HepG2 (cell line): Measurements from ENCODE around the gene ASAP2. TPM values are rescaled to one million over a fixed set of nuclear protein-coding genes. Genes with fewer than 3 reads are reported as not detected.

Experiments used
- ARNT2 ChIP-seq: sonication (generic); formaldehyde crosslinking; IDR thresholded peaks from 2 replicates; pipeline ENCODE4 v1.8.0; 2022; ENCODE audit warnings: mild to moderate bottlenecking, low read depth, missing genetic modification reagents, moderate library complexity
- CBFB ChIP-seq: sonication (generic); formaldehyde crosslinking; IDR thresholded peaks from 2 replicates; pipeline ENCODE4 v1.4.0; 2020; ENCODE audit warnings: missing genetic modification reagents
- CEBPB ChIP-seq: IDR thresholded peaks from 2 replicates; pipeline ENCODE4 v1.6.1; 2011; ENCODE audit warnings: low read depth, low read length, improper control_type of control experiment, borderline replicate concordance
- CEBPG ChIP-seq: IDR thresholded peaks from 2 replicates; pipeline ENCODE4 v1.6.1; 2016
- ELF4 ChIP-seq: sonication (generic); formaldehyde crosslinking; IDR thresholded peaks from 2 replicates; pipeline ENCODE4 v1.5.0; 2020; ENCODE audit warnings: missing genetic modification reagents, mild to moderate bottlenecking, moderate library complexity, borderline replicate concordance
- ETV5 ChIP-seq: IDR thresholded peaks from 2 replicates; pipeline ENCODE4 v1.6.1; 2018; ENCODE audit warnings: missing biosample characterization, missing genetic modification reagents, inconsistent platforms, borderline replicate concordance
- FOXP1 ChIP-seq, 2 experiments: fragments of 450-650 bp in 1 of 2; IDR thresholded peaks; 2 replicates each; pipeline ENCODE4 v1.6.1; 2017 to 2018; ENCODE audit warnings: antibody characterized with exemption in 1 of 2
- HHEX ChIP-seq: IDR thresholded peaks from 2 replicates; pipeline ENCODE4 v1.6.1; 2016; ENCODE audit warnings: control low read depth
- IRF2 ChIP-seq: IDR thresholded peaks from 2 replicates; pipeline ENCODE4 v1.6.1; 2018; ENCODE audit warnings: missing genetic modification reagents, missing compliant biosample characterization
- NFKB2 ChIP-seq: sonication (generic); formaldehyde crosslinking; IDR thresholded peaks from 2 replicates; pipeline ENCODE4 v1.4.0; 2020; ENCODE audit warnings: missing genetic modification reagents, borderline replicate concordance
- TOPORS ChIP-seq: sonication (generic); formaldehyde crosslinking; IDR thresholded peaks from 2 replicates; pipeline ENCODE4 v1.8.0; 2023; ENCODE audit warnings: mild to moderate bottlenecking, missing genetic modification reagents
- ZNF205 ChIP-seq: IDR thresholded peaks from 2 replicates; pipeline ENCODE4 v1.6.1; 2018; ENCODE audit warnings: missing biosample characterization, missing genetic modification reagents
- ZNF264 ChIP-seq: sonication (generic); formaldehyde crosslinking; IDR thresholded peaks from 2 replicates; pipeline ENCODE4 v1.4.0; 2020; ENCODE audit warnings: missing genetic modification reagents
- ZZZ3 ChIP-seq: sonication (generic); formaldehyde crosslinking; IDR thresholded peaks from 2 replicates; pipeline ENCODE4 v1.4.0; 2020; ENCODE audit warnings: missing genetic modification reagents, mild to moderate bottlenecking, borderline replicate concordance
- polyA plus RNA-seq, 8 experiments: library from polyadenylated mRNA; depleted of rRNA in 3 of 8; stranded (reverse) in 7 of 8; unstranded in 1 of 8; fragments of >200 nt; fragmentation: Illumina TruSeq in 4 of 8; extraction: Trizol in 4 of 8; gene quantifications; 2 replicates each; pipeline versions ENCODE4 v1.2.1 to v1.2.3, GENCODE V29; 2011 to 2016; ENCODE audit warnings: low read depth in 4 of 8, missing spikeins in 1 of 8, mixed read lengths in 1 of 8; ENCODE audit not compliant: insufficient read depth in 1 of 8
- total RNA-seq, 5 experiments: library from RNA; depleted of rRNA; stranded (reverse); fragments of >200 nt; fragmentation: Illumina TruSeq; extraction: Trizol; gene quantifications; 2 replicates each; pipeline ENCODE4 v1.2.3, GENCODE V29; 2016; ENCODE audit warnings: low read depth in 1 of 5
- TF ChIP-seq, protein P1 (sequence below): sonication (generic); formaldehyde crosslinking; IDR thresholded peaks from 2 replicates; pipeline ENCODE4 v1.8.0; 2022; ENCODE audit warnings: missing genetic modification reagents, mild to moderate bottlenecking, borderline replicate concordance
- TF ChIP-seq, protein P2 (sequence below): sonication (generic); formaldehyde crosslinking; IDR thresholded peaks from 2 replicates; pipeline ENCODE4 v1.4.0; 2020; ENCODE audit warnings: missing genetic modification reagents, borderline replicate concordance
- TF ChIP-seq, protein P3 (sequence below): IDR thresholded peaks from 2 replicates; pipeline ENCODE4 v1.6.1; 2016; ENCODE audit warnings: missing genetic modification reagents, missing compliant biosample characterization
- TF ChIP-seq, protein P4 (sequence below): sonication (generic); formaldehyde crosslinking; IDR thresholded peaks from 2 replicates; pipeline ENCODE4 v1.4.0; 2020; ENCODE audit warnings: missing genetic modification reagents

Gene ASAP2
- total and polyA plus RNA-seq, 2 of the 13 experiments (the other 11 are each of a cell fraction or from before 2014, with no cell fraction given): 7.3 to 22.3 TPM

DNA sequence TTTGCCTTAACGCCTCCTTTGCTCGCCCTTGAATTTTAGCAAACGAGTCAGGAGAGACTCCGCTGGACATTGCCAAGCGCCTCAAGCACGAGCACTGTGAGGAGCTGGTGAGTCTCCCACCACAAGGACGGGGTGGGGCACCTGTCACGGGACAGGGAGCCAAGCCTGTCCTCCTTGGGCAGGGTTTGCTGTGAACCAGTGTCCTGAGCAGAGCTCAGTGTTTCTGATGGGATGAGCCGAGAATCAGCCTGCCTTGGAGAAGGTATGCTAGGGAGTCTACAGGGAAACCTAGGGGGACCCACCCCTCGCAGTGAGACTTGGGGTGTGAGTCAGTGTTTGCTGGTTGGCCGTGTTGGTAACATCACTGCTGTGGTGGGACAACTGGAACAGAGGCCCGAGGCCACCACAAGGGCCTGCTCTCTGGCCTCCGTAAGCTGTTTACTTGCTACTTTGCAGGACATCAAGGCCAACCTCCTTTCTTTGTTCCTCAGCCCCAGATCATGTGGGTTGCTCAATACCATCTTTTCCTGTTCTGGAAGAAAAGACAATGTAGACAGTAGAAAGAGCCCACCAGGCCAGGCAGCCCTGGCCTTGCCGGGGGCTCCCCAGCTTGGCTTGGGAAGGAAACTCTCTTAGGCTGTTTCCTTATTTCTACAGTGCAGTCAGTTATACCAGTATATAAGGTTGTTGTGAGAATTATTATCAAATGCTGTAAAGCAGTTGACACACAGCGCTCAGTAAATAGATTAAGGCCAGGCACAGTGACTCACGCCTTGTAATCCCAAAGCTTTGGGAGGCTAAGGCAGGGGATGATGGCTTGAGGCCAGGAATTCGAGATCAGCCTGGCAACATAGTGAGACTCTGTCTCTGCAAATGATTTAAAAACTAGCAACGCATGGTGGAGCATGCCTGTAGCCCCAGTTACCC, 174.4 kb downstream of the ASAP2 start (continued):
- TF ChIP-seq CEBPG (CRISPR knock-in tag): peak; percentile 93
- TF ChIP-seq NFKB2 (CRISPR knock-in tag): no peak
- TF ChIP-seq IRF2 (CRISPR knock-in tag): 0 out of 2 replicates have a peak, but pooled peaks have one; percentile 13
- TF ChIP-seq ARNT2 (CRISPR knock-in tag): peak; percentile 59; the same call in 1 of the 2 replicates
- TF ChIP-seq, protein P1, sequence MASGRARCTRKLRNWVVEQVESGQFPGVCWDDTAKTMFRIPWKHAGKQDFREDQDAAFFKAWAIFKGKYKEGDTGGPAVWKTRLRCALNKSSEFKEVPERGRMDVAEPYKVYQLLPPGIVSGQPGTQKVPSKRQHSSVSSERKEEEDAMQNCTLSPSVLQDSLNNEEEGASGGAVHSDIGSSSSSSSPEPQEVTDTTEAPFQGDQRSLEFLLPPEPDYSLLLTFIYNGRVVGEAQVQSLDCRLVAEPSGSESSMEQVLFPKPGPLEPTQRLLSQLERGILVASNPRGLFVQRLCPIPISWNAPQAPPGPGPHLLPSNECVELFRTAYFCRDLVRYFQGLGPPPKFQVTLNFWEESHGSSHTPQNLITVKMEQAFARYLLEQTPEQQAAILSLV (CRISPR knock-in tag): 0 out of 2 replicates have a peak, but pooled peaks have one; percentile 41
- TF ChIP-seq, protein P2, sequence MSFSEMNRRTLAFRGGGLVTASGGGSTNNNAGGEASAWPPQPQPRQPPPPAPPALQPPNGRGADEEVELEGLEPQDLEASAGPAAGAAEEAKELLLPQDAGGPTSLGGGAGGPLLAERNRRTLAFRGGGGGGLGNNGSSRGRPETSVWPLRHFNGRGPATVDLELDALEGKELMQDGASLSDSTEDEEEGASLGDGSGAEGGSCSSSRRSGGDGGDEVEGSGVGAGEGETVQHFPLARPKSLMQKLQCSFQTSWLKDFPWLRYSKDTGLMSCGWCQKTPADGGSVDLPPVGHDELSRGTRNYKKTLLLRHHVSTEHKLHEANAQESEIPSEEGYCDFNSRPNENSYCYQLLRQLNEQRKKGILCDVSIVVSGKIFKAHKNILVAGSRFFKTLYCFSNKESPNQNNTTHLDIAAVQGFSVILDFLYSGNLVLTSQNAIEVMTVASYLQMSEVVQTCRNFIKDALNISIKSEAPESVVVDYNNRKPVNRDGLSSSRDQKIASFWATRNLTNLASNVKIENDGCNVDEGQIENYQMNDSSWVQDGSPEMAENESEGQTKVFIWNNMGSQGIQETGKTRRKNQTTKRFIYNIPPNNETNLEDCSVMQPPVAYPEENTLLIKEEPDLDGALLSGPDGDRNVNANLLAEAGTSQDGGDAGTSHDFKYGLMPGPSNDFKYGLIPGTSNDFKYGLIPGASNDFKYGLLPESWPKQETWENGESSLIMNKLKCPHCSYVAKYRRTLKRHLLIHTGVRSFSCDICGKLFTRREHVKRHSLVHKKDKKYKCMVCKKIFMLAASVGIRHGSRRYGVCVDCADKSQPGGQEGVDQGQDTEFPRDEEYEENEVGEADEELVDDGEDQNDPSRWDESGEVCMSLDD (CRISPR knock-in tag): peak; percentile 38; the same call in 1 of the 2 replicates
- TF ChIP-seq CEBPB: peak; percentile 88
- TF ChIP-seq, protein P3, sequence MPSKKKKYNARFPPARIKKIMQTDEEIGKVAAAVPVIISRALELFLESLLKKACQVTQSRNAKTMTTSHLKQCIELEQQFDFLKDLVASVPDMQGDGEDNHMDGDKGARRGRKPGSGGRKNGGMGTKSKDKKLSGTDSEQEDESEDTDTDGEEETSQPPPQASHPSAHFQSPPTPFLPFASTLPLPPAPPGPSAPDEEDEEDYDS: peak; percentile 24; the same call in 1 of the 2 replicates
- TF ChIP-seq FOXP1 (IDR thresholded peaks at IDR 0.05): no peak
- TF ChIP-seq FOXP1 (CRISPR knock-in tag; IDR thresholded peaks at IDR 0.05): peak; percentile 89
- 0 out of 2 replicates have a peak, but pooled peaks have one; percentile 75 for TF ChIP-seq ZZZ3
- TF ChIP-seq TOPORS (CRISPR knock-in tag): no peak
- TF ChIP-seq ELF4: no peak
- TF ChIP-seq HHEX (CRISPR knock-in tag): 0 out of 2 replicates have a peak, but pooled peaks have one; percentile 43
- 0 out of 2 replicates have a peak, but pooled peaks have one; percentile 37 for TF ChIP-seq ZNF264
- TF ChIP-seq ETV5 (CRISPR knock-in tag): peak; percentile 53
- TF ChIP-seq ZNF205 (CRISPR knock-in tag): peak; percentile 96
- TF ChIP-seq, protein P4, sequence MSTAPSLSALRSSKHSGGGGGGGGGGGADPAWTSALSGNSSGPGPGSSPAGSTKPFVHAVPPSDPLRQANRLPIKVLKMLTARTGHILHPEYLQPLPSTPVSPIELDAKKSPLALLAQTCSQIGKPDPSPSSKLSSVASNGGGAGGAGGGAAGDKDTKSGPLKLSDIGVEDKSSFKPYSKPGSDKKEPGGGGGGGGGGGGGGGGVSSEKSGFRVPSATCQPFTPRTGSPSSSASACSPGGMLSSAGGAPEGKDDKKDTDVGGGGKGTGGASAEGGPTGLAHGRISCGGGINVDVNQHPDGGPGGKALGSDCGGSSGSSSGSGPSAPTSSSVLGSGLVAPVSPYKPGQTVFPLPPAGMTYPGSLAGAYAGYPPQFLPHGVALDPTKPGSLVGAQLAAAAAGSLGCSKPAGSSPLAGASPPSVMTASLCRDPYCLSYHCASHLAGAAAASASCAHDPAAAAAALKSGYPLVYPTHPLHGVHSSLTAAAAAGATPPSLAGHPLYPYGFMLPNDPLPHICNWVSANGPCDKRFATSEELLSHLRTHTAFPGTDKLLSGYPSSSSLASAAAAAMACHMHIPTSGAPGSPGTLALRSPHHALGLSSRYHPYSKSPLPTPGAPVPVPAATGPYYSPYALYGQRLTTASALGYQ (CRISPR knock-in tag): peak; percentile 76; the same call in 1 of the 2 replicates
- no peak for TF ChIP-seq CBFB (CRISPR knock-in tag)
